Hematopoietic multipotent progenitor cell treated with erythropoietin and hydrocortisone succinate and interleukin-3 and kit ligand, for 17 days (in vitro differentiated cells): ENCODE data around the gene CST4.
"Not testable (repeated sequence)": the region's sequence is repeated elsewhere in the genome, so short reads cannot be mapped to it uniquely, and the experiment has no call there.

Experiments
- DNase-seq: peaks from one replicate; pipeline ENCODE4 v3.0.0-alpha.2; 2015; ENCODE audit warnings: low spot score

CST4 gene

GRCh38 chr20:23640671-23641667 is 47.9 kb downstream of the CST4 start:
- no peak for DNase-seq

GRCh38 chr20:23640018-23640601 is 48.7 kb downstream of the CST4 start:
- DNase-seq: no peak

DNA sequence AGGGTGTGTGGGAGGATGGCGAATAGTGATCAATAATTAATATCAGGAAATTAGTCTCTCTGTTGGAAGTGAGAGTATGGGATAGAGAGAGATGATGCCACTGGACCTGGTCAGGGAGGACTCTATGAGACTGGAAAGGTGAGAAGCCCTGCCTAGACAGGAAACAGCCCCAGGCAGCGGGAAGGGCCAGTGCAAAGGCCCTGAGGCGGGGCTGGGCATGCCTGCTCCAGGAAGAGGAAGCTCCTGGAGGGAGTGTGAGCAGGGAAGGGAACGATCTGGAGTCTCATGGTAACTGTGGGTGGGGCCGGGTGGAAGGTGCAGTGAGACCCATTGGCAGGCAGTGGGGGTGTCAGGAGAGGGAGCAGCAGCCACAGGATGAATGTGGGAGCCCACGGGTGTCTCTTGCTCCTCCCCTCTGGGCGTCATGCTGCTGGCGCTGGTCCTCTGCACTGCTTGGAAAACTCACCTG is 49.3 kb downstream of the CST4 start:
- DNase-seq: no peak

DNA sequence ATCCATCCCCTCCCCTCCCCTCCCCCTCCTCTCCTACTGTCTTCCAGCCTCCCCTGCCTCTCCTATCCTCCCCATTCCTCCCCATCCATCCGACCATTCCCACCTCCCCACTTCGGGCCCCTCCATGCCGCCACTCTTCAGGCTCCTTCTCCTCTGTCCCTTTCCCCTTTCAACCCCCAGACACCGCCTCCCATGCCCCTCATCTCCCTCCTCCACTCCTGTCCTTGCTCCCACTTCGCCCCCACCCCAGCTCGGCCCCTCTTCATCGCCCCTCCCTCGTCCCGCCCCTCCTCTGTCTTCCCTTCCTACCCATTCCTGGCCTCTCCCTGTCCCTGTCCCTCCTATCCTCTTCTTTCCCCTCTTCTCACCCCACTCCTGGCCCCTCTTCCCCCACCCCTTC is 50.5 kb downstream of the CST4 start:
- no peak for DNase-seq

DNA sequence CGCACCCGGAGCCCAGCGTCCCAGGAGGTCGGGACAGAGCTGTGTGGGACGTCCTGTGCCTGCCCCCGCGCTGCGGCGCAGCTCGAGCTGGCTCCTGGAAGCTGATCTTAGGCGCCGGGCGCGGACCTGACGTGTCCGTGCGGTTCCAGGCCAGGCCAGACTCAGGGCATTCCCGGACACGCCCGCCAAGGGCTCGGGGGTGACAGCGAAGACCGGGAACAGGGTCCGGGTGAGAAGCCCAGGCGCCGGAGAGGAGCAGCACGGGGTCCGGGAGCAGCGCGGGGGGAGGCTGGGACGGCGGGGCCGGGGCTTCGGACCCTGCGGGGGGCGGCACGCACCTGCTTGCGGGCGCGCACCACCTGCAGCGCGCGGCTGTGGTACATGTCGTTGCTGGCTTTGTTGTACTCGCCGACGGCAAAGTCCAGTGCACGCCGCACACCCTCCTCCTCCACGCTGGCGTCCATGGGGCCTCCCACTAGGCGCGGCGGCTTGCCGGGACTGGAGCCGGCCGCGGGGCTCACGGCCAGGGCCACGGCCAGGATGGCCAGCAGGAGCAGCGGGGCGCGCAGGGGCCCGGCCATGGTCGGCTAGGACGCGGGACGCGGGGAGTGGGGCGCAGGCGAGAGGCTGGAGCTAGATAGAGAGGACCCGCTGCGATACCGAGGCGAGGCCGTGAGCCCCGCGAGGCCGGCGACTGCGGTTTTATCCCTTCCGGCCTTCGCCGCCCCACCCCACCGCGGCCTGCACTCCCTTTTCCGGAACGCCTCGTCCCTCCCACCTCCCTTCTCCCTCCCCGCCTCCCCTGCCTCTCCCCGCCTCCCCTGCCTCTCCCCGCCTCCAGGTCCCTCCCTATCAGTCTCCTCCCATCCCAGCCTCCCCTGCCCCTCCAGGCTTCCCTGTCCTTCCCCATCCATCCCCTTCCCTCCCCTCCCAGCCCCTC is 51.3 kb downstream of the CST4 start, which contains the start of gene CST3:
Gene CST3 (minus strand): TSS at position 674 of the 940 bp plus-strand sequence. CDS start 93 bp downstream, at position 581.
- peak; percentile 4 for DNase-seq

- DNase-seq: no peak
Measured at GRCh38 chr20:23636908-23637281, 51.9 kb downstream of the CST4 start.

- no peak for DNase-seq
Measured at GRCh38 chr20:23636182-23636907, 52.5 kb downstream of the CST4 start.

DNA sequence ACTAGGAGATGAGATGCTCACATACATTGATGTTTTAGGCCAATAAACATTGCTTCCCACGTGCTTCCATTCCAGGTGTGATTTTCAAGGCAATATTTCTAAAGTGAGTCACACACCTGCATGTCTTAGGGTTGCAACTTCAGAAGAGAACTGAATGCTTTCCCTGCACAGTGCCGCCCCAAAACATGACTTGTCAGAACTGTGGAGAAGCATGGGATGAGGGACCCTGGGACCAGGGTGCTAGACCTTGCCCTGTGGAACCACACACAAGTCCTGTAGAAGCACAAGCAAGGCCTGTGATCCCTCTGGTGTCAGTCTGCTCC is 53.1 kb downstream of the CST4 start:
- DNase-seq: not testable (repeated sequence)
